Activated naive CD4-positive, alpha-beta T cell treated with Interleukin-2 at 50 U/mL for 16 hours (primary cell): ENCODE measurements around the gene SLC38A1.
"Not testable (repeated sequence)": the region's sequence is repeated elsewhere in the genome, so short reads cannot be mapped to it uniquely, and the experiment has no call there.

ENCODE experiments used
- DNase-seq: peaks from one replicate; pipeline ENCODE4 v3.0.0-alpha.2; 2020

SLC38A1 gene

GRCh38 chr12:46263140-46264016 lies 5.5 kb downstream of the SLC38A1 start:
- no peak for DNase-seq

GRCh38 chr12:46261646-46262045 lies 7.2 kb downstream of the SLC38A1 start:
- DNase-seq, result no peak

- DNase-seq, result no peak
Observed at GRCh38 chr12:46260913-46261476, 7.8 kb downstream of the SLC38A1 start.

GRCh38 chr12:46260124-46260912 lies 8.5 kb downstream of the SLC38A1 start:
- DNase-seq, result no peak

- DNase-seq, result no peak
Observed at GRCh38 chr12:46259713-46260112, 9.1 kb downstream of the SLC38A1 start.

- no peak for DNase-seq
Observed at GRCh38 chr12:46259071-46259470, 9.8 kb downstream of the SLC38A1 start.

- no peak for DNase-seq
Observed at GRCh38 chr12:46258129-46258528, 10.7 kb downstream of the SLC38A1 start.

GRCh38 chr12:46256942-46257341 lies 11.9 kb downstream of the SLC38A1 start:
- DNase-seq, result no peak

GRCh38 chr12:46253544-46254162 lies 15.2 kb downstream of the SLC38A1 start:
- no peak for DNase-seq

- not testable (repeated sequence) for DNase-seq
Observed at GRCh38 chr12:46251994-46252393, 16.8 kb downstream of the SLC38A1 start.

- not testable (repeated sequence) for DNase-seq
Observed at GRCh38 chr12:46249960-46250359, 18.9 kb downstream of the SLC38A1 start.

- no peak for DNase-seq
Observed at GRCh38 chr12:46246021-46246700, 22.7 kb downstream of the SLC38A1 start.

GRCh38 chr12:46244997-46245396 lies 23.8 kb downstream of the SLC38A1 start:
- no peak for DNase-seq

GRCh38 chr12:46244273-46244915 lies 24.4 kb downstream of the SLC38A1 start:
- DNase-seq, result no peak

- DNase-seq, result no peak
Observed at GRCh38 chr12:46242569-46242968, 26.3 kb downstream of the SLC38A1 start.

- no peak for DNase-seq
Observed at GRCh38 chr12:46240436-46240835, 28.4 kb downstream of the SLC38A1 start.

GRCh38 chr12:46238821-46239220 lies 30.0 kb downstream of the SLC38A1 start:
- no peak for DNase-seq

GRCh38 chr12:46237371-46238045 lies 31.3 kb downstream of the SLC38A1 start:
- DNase-seq, result no peak

GRCh38 chr12:46234000-46234399 lies 34.8 kb downstream of the SLC38A1 start:
- DNase-seq, result no peak

GRCh38 chr12:46233423-46233822 lies 35.4 kb downstream of the SLC38A1 start:
- no peak for DNase-seq

GRCh38 chr12:46230983-46231382 lies 37.9 kb downstream of the SLC38A1 start:
- DNase-seq, result no peak
